ENCODE results near the gene FOXR2.

The FOXR2 gene, protein sequence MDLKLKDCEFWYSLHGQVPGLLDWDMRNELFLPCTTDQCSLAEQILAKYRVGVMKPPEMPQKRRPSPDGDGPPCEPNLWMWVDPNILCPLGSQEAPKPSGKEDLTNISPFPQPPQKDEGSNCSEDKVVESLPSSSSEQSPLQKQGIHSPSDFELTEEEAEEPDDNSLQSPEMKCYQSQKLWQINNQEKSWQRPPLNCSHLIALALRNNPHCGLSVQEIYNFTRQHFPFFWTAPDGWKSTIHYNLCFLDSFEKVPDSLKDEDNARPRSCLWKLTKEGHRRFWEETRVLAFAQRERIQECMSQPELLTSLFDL

GRCh38 chrX:55623100-55623499, at the start of gene FOXR2:
Gene FOXR2, plus strand, starts transcription at chrX:55623400. Its CDS starts 312 bp downstream, at chrX:55623712.
- no peaks in the 10 kb centered on the region for H3K36me3 ChIP-seq (ENCODE audit: control insufficient read depth, insufficient read depth, low read length)
- DNase-seq (ENCODE audit: extremely low read depth, insufficient read length) = no peak
- no peaks in the 10 kb centered on the region for H3K27me3 ChIP-seq (replicated peaks; ENCODE audit: control insufficient read depth, insufficient read depth, low read length)
- TF ChIP-seq, protein P1, sequence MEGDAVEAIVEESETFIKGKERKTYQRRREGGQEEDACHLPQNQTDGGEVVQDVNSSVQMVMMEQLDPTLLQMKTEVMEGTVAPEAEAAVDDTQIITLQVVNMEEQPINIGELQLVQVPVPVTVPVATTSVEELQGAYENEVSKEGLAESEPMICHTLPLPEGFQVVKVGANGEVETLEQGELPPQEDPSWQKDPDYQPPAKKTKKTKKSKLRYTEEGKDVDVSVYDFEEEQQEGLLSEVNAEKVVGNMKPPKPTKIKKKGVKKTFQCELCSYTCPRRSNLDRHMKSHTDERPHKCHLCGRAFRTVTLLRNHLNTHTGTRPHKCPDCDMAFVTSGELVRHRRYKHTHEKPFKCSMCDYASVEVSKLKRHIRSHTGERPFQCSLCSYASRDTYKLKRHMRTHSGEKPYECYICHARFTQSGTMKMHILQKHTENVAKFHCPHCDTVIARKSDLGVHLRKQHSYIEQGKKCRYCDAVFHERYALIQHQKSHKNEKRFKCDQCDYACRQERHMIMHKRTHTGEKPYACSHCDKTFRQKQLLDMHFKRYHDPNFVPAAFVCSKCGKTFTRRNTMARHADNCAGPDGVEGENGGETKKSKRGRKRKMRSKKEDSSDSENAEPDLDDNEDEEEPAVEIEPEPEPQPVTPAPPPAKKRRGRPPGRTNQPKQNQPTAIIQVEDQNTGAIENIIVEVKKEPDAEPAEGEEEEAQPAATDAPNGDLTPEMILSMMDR (IDR thresholded peaks at IDR 0.05; ENCODE audit: insufficient read depth, low read length, poor library complexity, severe bottlenecking) = no peak
- no peak within 1 kb of the TSS for H3K4me3 ChIP-seq (replicated peaks; ENCODE audit: low read depth, low read length)

DNA sequence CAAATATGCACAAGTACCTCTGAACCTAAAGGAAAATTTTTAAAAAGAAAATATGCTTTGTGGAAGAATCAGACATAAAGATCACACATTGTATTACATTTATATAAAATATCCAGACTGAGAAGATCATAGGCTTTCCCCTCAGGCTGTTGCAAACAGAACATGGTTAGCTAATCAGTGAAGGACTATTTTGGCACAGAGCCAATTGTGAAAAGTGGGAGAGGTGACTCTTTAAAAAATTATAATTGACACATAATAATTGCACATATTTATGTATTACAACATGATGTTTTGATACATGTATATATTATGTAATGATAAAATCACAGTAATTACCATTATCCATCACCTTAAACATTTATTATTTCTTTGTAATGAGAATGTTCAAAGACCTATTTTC, 44.1 kb upstream of the FOXR2 start:
- Histone ChIP-seq H3K27me3 (replicated peaks; ENCODE audit: control insufficient read depth, insufficient read depth, low read length) (no peaks in the 10 kb centered on the region), H3K4me3 (replicated peaks; ENCODE audit: low read depth, low read length) (no peak overlapping the region), H3K36me3 (ENCODE audit: control insufficient read depth, insufficient read depth, low read length) (no peaks in the 10 kb centered on the region)
- TF ChIP-seq, protein P1 (IDR thresholded peaks at IDR 0.05; ENCODE audit: insufficient read depth, low read length, poor library complexity, severe bottlenecking) = no peak
- no peak for DNase-seq (ENCODE audit: extremely low read depth, insufficient read length)

DNA sequence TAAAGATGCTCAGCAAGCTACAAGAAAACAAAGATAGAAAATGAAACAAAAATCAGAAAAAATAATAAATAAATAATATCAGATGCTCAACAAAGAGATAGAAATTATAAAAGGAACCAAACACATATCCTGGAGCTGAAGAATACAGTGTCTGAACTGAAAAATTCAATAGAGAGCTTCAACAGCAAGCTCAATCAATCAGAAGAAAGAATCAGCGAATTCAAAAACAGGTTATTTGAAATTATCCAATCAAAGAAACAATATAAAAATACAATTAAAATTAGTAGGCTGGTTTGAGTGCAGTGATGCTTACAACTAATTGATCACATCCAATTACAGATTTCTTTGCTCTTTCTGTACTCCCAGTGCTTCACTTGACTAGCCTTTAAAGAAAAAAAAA, 40.8 kb upstream of the FOXR2 start:
- DNase-seq (ENCODE audit: extremely low read depth, insufficient read length) = no peak
- H3K4me3 ChIP-seq (replicated peaks; ENCODE audit: low read depth, low read length) = no peak overlapping the region
- H3K27me3 ChIP-seq (replicated peaks; ENCODE audit: control insufficient read depth, insufficient read depth, low read length) = no peaks in the 10 kb centered on the region
- TF ChIP-seq, protein P1 (IDR thresholded peaks at IDR 0.05; ENCODE audit: insufficient read depth, low read length, poor library complexity, severe bottlenecking) = no peak
- H3K36me3 ChIP-seq (ENCODE audit: control insufficient read depth, insufficient read depth, low read length) = no peaks in the 10 kb centered on the region

GRCh38 chrX:55593296-55593695, 29.9 kb upstream of the FOXR2 start:
- TF ChIP-seq, protein P1 (IDR thresholded peaks at IDR 0.05; ENCODE audit: insufficient read depth, low read length, poor library complexity, severe bottlenecking) = no peak
- Histone ChIP-seq H3K27me3 (replicated peaks; ENCODE audit: control insufficient read depth, insufficient read depth, low read length) (no peaks in the 10 kb centered on the region), H3K4me3 (replicated peaks; ENCODE audit: low read depth, low read length) (no peak overlapping the region), H3K36me3 (ENCODE audit: control insufficient read depth, insufficient read depth, low read length) (no peaks in the 10 kb centered on the region)
- no peak for DNase-seq (ENCODE audit: extremely low read depth, insufficient read length)

- no peak overlapping the region for H3K4me3 ChIP-seq (replicated peaks; ENCODE audit: low read depth, low read length)
- no peak for DNase-seq (ENCODE audit: extremely low read depth, insufficient read length)
- H3K27me3 ChIP-seq (replicated peaks; ENCODE audit: control insufficient read depth, insufficient read depth, low read length) = no peaks in the 10 kb centered on the region
- no peaks in the 10 kb centered on the region for H3K36me3 ChIP-seq (ENCODE audit: control insufficient read depth, insufficient read depth, low read length)
- TF ChIP-seq, protein P1 (IDR thresholded peaks at IDR 0.05; ENCODE audit: insufficient read depth, low read length, poor library complexity, severe bottlenecking) = no peak
Measured at GRCh38 chrX:55593756-55594257, 29.4 kb upstream of the FOXR2 start.
